DND-41 (cell line): ENCODE measurements around the gene SLC6A19.

ENCODE experiments used
- ATAC-seq: fragments of 200-7000 bp; cut with Tn5 transposase; 3 replicates; pipeline ENCODE4 v1.9.1; 2021; ENCODE audit warnings: low read depth; ENCODE audit not compliant: insufficient read depth
- DNase-seq: peaks from one replicate; pipeline ENCODE4 v3.0.0-alpha.2; 2020
- H2AFZ ChIP-seq: 2 replicates; pipeline ENCODE4 v1.6.0; 2012; ENCODE audit warnings: low read depth, low read length
- H3K27ac ChIP-seq: 2 replicates; pipeline ENCODE4 v1.5.1; 2012; ENCODE audit warnings: low read length, inconsistent platforms
- H3K27me3 ChIP-seq: fragments of 200-600 bp; sonication (generic); 2 replicates; pipeline ENCODE4 v1.6.0; 2012; ENCODE audit warnings: low read length, mild to moderate bottlenecking, inconsistent platforms; ENCODE audit not compliant: insufficient read depth, poor library complexity
- H3K36me3 ChIP-seq: 2 replicates; pipeline ENCODE4 v1.5.1; 2012; ENCODE audit warnings: low read length, inconsistent platforms; ENCODE audit not compliant: insufficient read depth
- H3K4me1 ChIP-seq: 2 replicates; pipeline ENCODE4 v1.5.1; 2012; ENCODE audit warnings: mild to moderate bottlenecking, low read length; ENCODE audit not compliant: insufficient read depth
- H3K4me2 ChIP-seq: 2 replicates; pipeline ENCODE4 v1.6.0; 2012; ENCODE audit warnings: mild to moderate bottlenecking, moderate library complexity, low read length, inconsistent platforms; ENCODE audit not compliant: insufficient read depth
- H3K4me3 ChIP-seq, 2 experiments: fragments of 200-600 bp in 1 of 2; shearing (Covaris generic) in 1 of 2; 2 replicates each; pipeline ENCODE4 v1.5.1; 2012 to 2016; ENCODE audit warnings: inconsistent platforms in 2 of 2, low read length in 2 of 2, mild to moderate bottlenecking in 2 of 2, low read depth in 1 of 2, moderate library complexity in 1 of 2
- H3K79me2 ChIP-seq: 2 replicates; pipeline ENCODE4 v1.6.0; 2012; ENCODE audit warnings: low read length, inconsistent platforms; ENCODE audit not compliant: insufficient read depth
- H3K9ac ChIP-seq: 2 replicates; pipeline ENCODE4 v1.6.0; 2012; ENCODE audit warnings: low read depth, mild to moderate bottlenecking, inconsistent platforms, low read length, moderate library complexity
- H3K9me3 ChIP-seq: 2 replicates; pipeline ENCODE4 v1.5.1; 2012; ENCODE audit warnings: low read length, moderate library complexity, mild to moderate bottlenecking, inconsistent platforms; ENCODE audit not compliant: insufficient read depth, severe bottlenecking
- H4K20me1 ChIP-seq: 2 replicates; pipeline ENCODE4 v1.6.0; 2012; ENCODE audit warnings: low read length; ENCODE audit not compliant: insufficient read depth
- CTCF ChIP-seq: IDR thresholded peaks from 2 replicates; pipeline ENCODE4 v1.5.1; 2012; ENCODE audit warnings: borderline replicate concordance, low read length, moderate library complexity, mild to moderate bottlenecking; ENCODE audit not compliant: poor library complexity, severe bottlenecking; ENCODE audit errors: extremely low read depth
- EZH2 ChIP-seq: IDR thresholded peaks from 3 replicates; pipeline ENCODE4 v1.6.1; 2012; ENCODE audit warnings: borderline replicate concordance, low read depth, mild to moderate bottlenecking, moderate library complexity, low read length, inconsistent platforms; ENCODE audit not compliant: severe bottlenecking

SLC6A19 gene

GRCh38 chr5:1184163-1184470 lies 17.3 kb upstream of the SLC6A19 start:
- Histone ChIP-seq H3K27ac (no peak overlapping the region), H3K9ac (no peak overlapping the region), H3K36me3 (no peaks in the 10 kb centered on the region), H3K9me3 (no peaks in the 10 kb centered on the region), H3K79me2 (no peaks in the 10 kb centered on the region), H3K4me3 (no peak overlapping the region), H3K4me1 (no peaks in the 10 kb centered on the region), H4K20me1 (no peaks in the 10 kb centered on the region), H3K4me2 (no peak overlapping the region), H2AFZ (no peak overlapping the region), H3K27me3 (no peaks in the 10 kb centered on the region)
- DNase-seq, result no peak
- no peak for ATAC-seq
- TF ChIP-seq CTCF (no peak), EZH2 (no peak)

GRCh38 chr5:1184481-1184880 lies 16.9 kb upstream of the SLC6A19 start:
- H3K9ac ChIP-seq, result no peak overlapping the region
- no peak for ATAC-seq

GRCh38 chr5:1185038-1185627 lies 16.3 kb upstream of the SLC6A19 start:
- H3K4me3 ChIP-seq, result no peak overlapping the region
- H2AFZ ChIP-seq, result no peak overlapping the region
- TF ChIP-seq EZH2, result no peak
- no peak for TF ChIP-seq CTCF
- no peaks in the 10 kb centered on the region for H3K9me3 ChIP-seq
- no peaks in the 10 kb centered on the region for H3K36me3 ChIP-seq
- no peak for ATAC-seq
- no peak for DNase-seq
- H3K9ac ChIP-seq, result no peak overlapping the region
- H3K4me2 ChIP-seq, result no peak overlapping the region
- H4K20me1 ChIP-seq, result no peaks in the 10 kb centered on the region
- H3K4me1 ChIP-seq, result no peaks in the 10 kb centered on the region
- H3K79me2 ChIP-seq, result no peaks in the 10 kb centered on the region
- no peaks in the 10 kb centered on the region for H3K27me3 ChIP-seq
- no peak overlapping the region for H3K27ac ChIP-seq

More at GRCh38 chr5:1184481-1184880, 16.9 kb upstream of the SLC6A19 start:
- Histone ChIP-seq H3K79me2 (no peaks in the 10 kb centered on the region), H3K4me1 (no peaks in the 10 kb centered on the region), H4K20me1 (no peaks in the 10 kb centered on the region), H3K9me3 (no peaks in the 10 kb centered on the region), H3K27me3 (no peaks in the 10 kb centered on the region), H3K36me3 (no peaks in the 10 kb centered on the region), H2AFZ (no peak overlapping the region), H3K27ac (no peak overlapping the region), H3K4me3 (no peak overlapping the region), H3K4me2 (no peak overlapping the region)
- TF ChIP-seq EZH2 (no peak), CTCF (no peak)
- DNase-seq, result no peak
